Choroid plexus epithelial cell (primary cell): Measurements from ENCODE around the gene CACNA2D3.
"Not testable (repeated sequence)": the region's sequence is repeated elsewhere in the genome, so short reads cannot be mapped to it uniquely, and the experiment has no call there.

Experiments
- DNase-seq: peaks from one replicate; pipeline ENCODE4 v3.0.0-alpha.2; 2010; ENCODE audit warnings: low read depth
- H3K4me3 ChIP-seq: 2 replicates; pipeline ENCODE4 v1.5.1; 2011; ENCODE audit warnings: low read depth, mild to moderate bottlenecking, control low read depth, low read length, moderate library complexity
- CTCF ChIP-seq: conservative IDR thresholded peaks from 2 replicates; pipeline ENCODE4 v1.5.1; 2011; ENCODE audit warnings: low read depth, mild to moderate bottlenecking, control low read depth, inconsistent platforms, low read length, moderate library complexity

The CACNA2D3 gene

GRCh38 chr3:54969652-54970051 is 847.3 kb downstream of the CACNA2D3 start:
- TF ChIP-seq CTCF: no peak
- no peak overlapping the region for H3K4me3 ChIP-seq
- no peak for DNase-seq

GRCh38 chr3:54970895-54971294 is 848.5 kb downstream of the CACNA2D3 start:
- no peak overlapping the region for H3K4me3 ChIP-seq
- no peak for TF ChIP-seq CTCF
- DNase-seq: no peak

- DNase-seq: no peak
- no peak for TF ChIP-seq CTCF
- H3K4me3 ChIP-seq: no peak overlapping the region
Observed at GRCh38 chr3:54977439-54977838, 855.1 kb downstream of the CACNA2D3 start.

- not testable (repeated sequence) for DNase-seq, H3K4me3 ChIP-seq
Observed at GRCh38 chr3:54977946-54978345, 855.6 kb downstream of the CACNA2D3 start.

GRCh38 chr3:54982807-54983206 is 860.5 kb downstream of the CACNA2D3 start:
- H3K4me3 ChIP-seq: no peak overlapping the region
- no peak for TF ChIP-seq CTCF
- no peak for DNase-seq

- no peak overlapping the region for H3K4me3 ChIP-seq
- no peak for TF ChIP-seq CTCF
- DNase-seq: no peak
Observed at GRCh38 chr3:54983266-54984099, 861.1 kb downstream of the CACNA2D3 start.

GRCh38 chr3:54985856-54986255 is 863.5 kb downstream of the CACNA2D3 start:
- DNase-seq: no peak
- TF ChIP-seq CTCF: no peak
- no peak overlapping the region for H3K4me3 ChIP-seq
